DMS 273 (cell line): ENCODE measurements around the gene PLD1.
"Not testable (repeated sequence)": the region's sequence is repeated elsewhere in the genome, so short reads cannot be mapped to it uniquely, and the experiment has no call there.

Source experiments
- DNase-seq: peaks from one replicate; lab custom pipeline; 2025; ENCODE audit not compliant: unreplicated experiment; lab: John Stamatoyannopoulos, UW

Gene PLD1

DNA sequence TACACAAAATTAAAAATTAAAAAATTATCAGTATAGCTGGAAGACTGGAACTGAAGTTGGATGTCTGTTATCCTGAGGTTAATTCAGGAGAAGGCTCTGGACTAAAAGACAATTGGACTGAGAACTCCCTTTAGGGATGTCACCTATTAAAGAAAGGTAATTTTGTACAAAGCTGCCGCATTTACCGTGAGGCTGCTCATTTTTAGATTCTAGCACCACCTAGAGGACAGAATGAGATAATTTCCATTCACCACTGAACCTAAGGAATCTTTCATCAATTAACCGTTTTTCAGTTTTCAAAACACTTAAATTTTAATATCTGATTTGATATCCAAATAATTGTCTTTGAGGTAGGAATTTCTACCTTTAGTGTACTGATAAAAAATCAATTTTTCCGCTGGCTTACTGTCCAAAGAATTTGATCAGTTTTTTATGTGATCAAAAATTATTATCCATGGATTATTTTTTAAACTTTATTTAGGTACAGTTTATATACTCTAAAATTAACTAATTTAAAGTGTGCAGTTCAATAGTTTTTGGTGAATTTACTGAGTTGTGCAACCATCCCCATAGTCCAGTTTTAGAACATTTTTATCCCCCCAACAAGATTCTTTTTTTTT lies 243.4 kb downstream of the PLD1 start:
- peak; percentile 85 for DNase-seq

DNA sequence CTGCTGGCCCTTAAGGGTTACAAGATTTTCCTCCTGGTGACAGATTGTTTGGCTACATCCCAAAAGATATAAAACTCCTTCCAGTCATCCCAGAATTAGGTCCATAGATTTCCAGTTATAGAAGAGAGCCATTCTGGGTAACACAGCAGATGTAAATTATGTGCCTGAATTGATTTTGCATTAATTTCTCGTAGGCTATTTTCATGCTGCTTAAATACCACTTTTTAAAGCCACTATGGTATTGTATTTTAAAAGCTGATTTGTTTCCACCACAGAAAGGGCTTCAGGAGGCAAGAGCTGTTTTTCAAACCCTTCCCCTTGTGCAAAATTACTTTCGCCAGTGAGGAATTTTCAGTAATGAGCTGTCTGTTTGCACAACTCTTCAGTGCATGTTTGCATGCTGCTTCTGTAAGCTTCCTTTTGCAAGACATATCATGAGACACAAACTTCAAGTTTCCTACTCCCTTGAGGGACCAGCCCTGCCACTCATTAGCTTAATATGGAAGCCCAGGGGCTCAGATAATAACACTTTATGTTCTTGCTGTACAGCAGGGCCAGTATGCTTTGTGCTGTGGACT lies 244.7 kb downstream of the PLD1 start:
- DNase-seq = peak; percentile 85

DNA sequence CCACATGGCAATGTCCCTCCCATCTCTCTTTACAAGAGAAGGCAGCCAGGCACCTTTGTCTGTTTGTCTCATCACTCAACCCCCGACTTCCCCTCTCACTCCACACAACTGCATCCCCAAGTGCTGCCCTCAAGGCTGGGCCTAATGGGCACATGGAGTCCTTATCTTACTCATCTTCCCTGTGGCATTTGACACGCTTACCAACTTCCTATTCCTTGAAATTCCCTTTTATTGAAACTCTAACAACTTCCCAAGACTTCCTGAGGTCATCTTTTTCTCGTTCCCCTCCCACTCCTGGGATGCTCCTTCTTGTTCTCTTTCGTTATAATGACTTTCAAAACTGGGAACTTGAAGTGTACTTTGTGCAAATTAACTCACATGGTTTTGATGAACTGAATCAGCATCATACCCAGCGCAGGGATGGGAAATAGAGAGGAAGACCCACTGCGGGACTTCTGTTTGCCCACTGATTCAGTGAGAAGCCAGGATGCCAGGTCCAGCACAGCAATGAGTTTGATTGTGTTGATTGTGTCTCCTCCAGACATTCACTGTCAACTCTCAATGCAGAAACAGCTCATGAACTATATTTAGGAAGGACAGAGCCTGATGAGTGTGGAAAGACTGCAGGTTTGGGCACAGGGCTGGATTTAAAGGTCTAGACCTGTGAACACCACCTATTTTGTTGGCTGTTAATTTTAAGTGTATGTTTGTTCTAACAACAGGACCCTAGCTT lies 245.4 kb downstream of the PLD1 start:
- no peak for DNase-seq

DNA sequence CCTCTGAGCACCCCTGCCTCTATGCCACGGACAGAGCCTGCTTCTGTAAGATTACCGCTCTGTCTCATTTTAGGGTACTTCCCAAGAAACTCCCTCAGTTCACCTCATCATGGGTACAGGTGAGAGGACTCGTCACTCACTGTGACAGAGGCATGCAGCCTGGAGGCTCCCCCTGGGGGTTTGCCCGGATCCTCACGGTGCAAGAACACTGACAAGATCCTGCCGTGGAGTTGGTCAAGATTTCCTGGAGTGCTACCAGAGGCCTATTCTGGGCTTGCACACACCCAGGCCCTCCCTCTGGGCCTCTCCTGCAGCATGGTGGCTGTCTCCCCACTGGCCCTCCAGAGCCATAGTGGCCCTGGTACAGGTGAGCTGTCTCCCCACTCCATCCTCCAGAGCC lies 247.0 kb downstream of the PLD1 start:
- no peak for DNase-seq

DNA sequence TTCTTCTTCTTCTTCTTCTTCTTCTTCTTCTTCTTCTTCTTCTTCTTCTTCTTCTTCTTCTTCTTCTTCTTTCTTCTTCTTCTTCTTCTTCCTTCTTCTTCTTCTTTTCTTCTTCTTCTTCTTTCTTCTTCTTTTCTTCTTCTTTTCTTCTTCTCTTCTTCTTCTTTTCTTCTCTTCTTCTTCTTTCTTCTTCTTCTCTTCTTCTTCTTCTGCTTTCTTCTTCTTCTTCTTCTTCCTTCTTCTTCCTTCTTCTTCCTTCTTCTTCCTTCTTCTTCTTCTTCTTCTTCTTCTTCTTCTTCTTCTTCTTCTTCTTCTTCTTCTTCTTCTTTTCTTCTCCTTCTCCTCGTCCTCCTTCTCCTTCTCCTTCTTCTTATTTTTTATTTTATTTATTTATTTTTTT lies 247.8 kb downstream of the PLD1 start:
- DNase-seq = not testable (repeated sequence)

DNA sequence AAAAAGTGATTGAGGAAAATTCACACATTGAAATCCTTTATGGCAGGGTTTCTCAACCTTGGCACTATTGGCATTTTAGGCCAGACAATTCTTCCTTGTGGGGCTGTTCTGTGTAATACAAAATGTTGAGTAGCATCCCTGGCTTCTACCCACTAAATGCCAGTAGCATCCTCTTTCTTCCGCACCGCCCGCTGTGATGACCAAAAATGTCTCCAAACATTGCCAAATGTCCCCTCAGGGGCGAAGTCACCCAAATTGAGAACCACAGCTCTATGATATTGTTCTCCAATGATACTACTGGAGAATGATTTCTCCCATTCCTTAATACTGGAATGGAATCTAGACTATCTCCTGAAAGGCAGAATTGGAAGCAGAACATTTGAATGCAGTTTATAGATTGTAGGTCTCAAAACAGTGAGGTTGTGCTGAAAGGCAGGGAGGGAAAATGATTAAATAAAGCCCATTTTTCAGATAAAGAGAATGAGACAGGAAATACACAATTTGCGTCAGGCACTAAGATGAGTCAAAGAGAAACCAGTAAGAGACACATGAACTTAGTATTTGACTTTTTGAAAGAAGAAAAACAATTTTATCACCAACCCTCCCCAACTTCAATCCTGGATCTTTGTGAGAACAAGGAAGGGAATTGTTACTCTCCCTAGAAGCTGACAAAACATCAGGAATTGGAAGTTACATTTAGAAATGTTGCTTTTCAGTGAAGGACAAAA lies 248.5 kb downstream of the PLD1 start:
- DNase-seq = no peak

DNA sequence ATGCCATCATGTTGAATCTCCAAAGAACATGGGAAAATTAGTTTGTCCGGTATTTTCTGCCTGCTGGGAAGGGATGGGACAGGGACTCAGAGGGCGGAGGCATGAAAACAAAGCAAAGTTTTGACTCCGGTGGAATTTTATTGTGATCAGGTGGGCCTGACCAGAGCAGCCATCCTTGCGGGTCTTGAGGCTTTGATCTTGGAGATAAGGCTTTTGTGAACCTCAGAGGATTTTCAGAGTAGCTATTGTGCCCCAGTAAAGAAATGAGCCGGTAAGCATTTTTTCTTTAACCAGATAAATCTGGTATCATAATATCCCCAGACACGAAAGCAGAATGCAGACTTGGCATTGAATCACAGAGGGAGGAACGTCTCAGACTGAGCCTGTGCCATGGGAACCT lies 250.7 kb downstream of the PLD1 start:
- no peak for DNase-seq

DNA sequence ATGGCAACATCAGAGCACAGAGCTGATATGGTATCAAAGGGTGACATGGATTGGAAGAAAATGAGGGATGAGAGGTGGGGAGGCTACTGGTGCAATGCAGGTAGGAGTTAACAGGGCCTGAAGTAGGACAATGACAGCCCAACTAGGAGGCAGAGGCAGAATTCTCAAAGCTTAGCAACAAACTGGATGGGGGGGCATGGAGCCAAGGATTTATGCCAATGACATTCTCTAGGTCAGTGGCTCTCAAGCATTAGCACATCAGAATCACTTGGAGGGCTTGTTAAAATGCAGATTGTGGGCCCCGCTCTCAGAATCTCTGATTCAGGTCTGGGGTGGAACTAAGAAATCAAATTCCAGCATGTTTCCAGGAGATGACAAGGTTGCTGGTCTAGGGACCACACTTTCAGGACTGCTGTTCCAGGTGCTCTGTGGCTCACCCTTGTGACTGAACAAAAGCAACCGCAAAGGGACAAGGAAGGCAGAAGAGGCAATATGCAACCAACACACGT lies 252.0 kb downstream of the PLD1 start:
- DNase-seq = no peak

DNA sequence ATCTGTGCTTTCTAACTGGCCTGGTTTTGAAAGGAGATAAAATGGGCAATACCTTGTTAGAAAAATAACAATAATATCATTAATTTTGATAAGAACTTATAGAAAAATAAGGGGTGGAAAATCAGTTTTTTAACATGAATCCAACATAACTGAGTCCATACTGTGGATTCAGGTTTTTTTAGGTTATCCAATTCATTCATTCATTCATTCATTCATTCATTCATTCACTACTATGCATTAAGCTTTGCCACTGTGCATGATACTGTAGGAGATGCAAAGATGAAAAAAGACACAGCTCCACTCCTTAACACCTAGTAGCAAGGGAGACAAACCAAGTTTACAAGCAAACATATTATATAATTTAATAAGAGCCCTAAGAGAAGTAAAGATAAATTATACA lies 253.1 kb downstream of the PLD1 start:
- DNase-seq = no peak

DNA sequence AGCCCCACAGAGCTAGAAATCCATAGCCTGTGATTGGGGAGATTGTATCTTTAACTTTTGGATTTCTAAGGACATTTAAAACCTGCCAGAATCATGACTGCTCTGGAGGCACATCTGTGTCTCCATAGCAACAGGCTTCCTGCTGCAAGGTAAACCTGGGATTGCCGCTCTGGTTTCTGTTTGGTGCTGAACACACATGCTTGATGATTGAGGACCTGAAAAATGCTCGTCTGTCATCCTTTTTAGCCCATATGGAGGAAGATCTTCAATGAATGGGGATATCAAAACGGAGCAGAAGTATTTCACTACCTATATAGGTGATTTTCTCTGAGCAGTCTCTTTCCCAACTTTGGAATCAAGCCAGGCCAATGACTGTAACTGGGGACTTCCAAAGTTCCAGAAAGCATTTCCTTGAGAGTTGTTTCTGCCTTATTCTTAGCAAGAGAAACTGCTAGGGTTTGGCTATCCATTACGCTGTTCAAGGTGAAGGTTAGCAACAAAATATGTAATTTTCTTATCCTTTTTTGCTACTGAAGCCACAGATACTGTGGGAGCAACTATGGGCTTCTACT lies 253.6 kb downstream of the PLD1 start:
- DNase-seq = peak; percentile 89

DNA sequence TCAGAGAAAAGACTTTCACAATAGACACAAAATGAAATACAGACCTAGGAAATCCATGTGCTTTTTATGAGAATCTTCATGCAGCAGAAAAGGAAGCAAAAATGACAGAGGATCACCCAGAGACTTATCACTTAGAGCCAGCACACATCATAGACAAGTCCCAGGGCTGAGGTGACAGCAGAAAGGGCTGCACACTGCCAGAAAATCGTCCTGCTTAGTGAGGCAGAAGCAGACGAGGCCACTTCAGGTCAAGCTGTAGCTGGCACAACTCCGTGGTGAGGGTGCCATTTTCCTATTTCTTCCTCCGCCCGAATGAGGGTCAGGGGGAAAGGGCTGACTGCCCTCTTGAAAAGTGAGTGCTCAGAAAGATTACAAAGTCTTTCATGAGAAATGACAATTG lies 254.1 kb downstream of the PLD1 start:
- peak; percentile 74 for DNase-seq

DNA sequence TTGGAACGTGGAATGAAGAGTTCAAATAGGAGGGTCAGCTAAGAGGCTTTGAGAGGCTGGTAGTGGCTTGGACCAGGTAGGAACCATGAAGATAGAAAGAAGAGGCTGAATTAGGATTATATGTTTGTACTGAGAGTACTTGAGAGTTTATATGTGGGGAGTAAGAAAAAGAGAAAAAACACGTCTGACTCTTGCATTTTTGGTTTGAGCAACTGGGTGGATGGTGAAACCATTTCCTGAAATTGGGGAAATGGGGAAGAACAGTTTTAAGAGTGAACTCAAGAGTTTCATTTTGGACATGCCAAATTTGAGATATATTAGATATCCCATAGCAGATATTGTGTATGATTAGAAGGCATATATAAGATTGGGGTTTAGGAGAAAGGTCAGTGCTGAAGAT lies 257.2 kb downstream of the PLD1 start:
- DNase-seq = no peak

DNA sequence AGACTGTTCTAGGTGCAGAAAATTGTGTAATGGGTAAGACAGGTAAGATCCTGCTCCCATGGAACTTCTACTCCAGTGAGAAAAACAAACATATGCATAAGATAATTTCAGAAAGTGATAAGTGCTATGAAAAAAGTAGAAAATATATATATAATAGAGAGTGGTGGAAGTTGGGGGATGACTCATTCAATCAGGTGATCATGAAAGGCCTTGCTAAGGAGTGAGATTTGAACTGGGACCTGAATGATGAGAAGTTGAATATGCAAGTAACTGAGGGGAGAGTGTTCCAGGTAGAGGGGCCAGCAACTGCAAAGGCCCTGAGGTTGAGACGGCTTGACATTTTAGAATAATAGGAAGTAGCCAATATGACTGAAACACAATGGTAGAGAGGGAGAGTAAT lies 257.8 kb downstream of the PLD1 start:
- DNase-seq = no peak

DNA sequence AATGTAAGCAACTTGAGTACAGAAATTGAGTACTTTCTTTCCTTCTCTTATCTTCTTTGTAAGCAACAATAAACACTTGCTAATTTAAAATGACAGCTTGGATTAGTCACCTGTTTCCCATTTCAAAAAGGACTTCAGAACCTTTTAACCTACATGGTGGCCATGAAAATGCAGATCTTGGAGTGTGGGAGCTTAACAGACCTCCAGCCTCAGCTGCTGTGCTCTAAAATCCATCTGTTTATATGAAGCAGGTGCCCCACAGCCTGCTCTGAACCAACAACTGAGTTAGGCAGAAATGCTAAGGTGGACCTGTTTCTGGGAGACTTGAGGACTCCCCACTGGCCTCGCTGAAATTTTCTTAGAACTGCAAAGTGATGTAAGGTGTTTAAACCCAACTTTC lies 259.0 kb downstream of the PLD1 start:
- DNase-seq = no peak
